ENCODE results near the gene OS9.

Gene OS9

GRCh38 chr12:57724003-57724935 is 30.3 kb downstream of the OS9 start:
- DNase-seq = no peak

GRCh38 chr12:57724936-57725740 is 31.2 kb downstream of the OS9 start:
- DNase-seq = no peak

GRCh38 chr12:57725851-57726150 is 31.9 kb downstream of the OS9 start:
- no peak for DNase-seq

GRCh38 chr12:57726151-57726883 is 32.4 kb downstream of the OS9 start:
- DNase-seq = no peak

GRCh38 chr12:57726884-57727757 is 33.2 kb downstream of the OS9 start:
- DNase-seq = no peak

- DNase-seq = no peak
Observed at GRCh38 chr12:57727758-57728395, 33.9 kb downstream of the OS9 start.

- no peak for DNase-seq
Observed at GRCh38 chr12:57729321-57729844, 35.5 kb downstream of the OS9 start.

GRCh38 chr12:57730336-57731067 is 36.6 kb downstream of the OS9 start:
- no peak for DNase-seq

- DNase-seq = no peak
Observed at GRCh38 chr12:57731411-57732080, 37.6 kb downstream of the OS9 start.

- DNase-seq = no peak
Observed at GRCh38 chr12:57732270-57732669, 38.3 kb downstream of the OS9 start.

GRCh38 chr12:57732726-57733593 is 39.0 kb downstream of the OS9 start:
- DNase-seq = no peak

- DNase-seq = no peak
Observed at GRCh38 chr12:57733928-57734327, 40.0 kb downstream of the OS9 start.

- no peak for DNase-seq
Observed at GRCh38 chr12:57734591-57734990, 40.7 kb downstream of the OS9 start.

- DNase-seq = no peak
Observed at GRCh38 chr12:57735198-57735855, 41.4 kb downstream of the OS9 start.

- DNase-seq = no peak
Observed at GRCh38 chr12:57735952-57736740, 42.2 kb downstream of the OS9 start.

GRCh38 chr12:57736741-57737466 is 43.0 kb downstream of the OS9 start:
- DNase-seq = no peak
